C4-2B (cell line): ENCODE results near the gene NAP1L4.

Experiments used
- ZFX ChIP-seq: fragments of 450-650 bp; IDR thresholded peaks from 2 replicates; pipeline ENCODE4 v1.6.1; 2017
- TF ChIP-seq, protein P1 (sequence below): fragments of 450-650 bp; conservative IDR thresholded peaks from 2 replicates; pipeline ENCODE4 v1.5.1; 2017; ENCODE audit warnings: mild to moderate bottlenecking

GRCh38 chr11:2921742-2922493, 70.2 kb downstream of the NAP1L4 start:
- TF ChIP-seq, protein P1, sequence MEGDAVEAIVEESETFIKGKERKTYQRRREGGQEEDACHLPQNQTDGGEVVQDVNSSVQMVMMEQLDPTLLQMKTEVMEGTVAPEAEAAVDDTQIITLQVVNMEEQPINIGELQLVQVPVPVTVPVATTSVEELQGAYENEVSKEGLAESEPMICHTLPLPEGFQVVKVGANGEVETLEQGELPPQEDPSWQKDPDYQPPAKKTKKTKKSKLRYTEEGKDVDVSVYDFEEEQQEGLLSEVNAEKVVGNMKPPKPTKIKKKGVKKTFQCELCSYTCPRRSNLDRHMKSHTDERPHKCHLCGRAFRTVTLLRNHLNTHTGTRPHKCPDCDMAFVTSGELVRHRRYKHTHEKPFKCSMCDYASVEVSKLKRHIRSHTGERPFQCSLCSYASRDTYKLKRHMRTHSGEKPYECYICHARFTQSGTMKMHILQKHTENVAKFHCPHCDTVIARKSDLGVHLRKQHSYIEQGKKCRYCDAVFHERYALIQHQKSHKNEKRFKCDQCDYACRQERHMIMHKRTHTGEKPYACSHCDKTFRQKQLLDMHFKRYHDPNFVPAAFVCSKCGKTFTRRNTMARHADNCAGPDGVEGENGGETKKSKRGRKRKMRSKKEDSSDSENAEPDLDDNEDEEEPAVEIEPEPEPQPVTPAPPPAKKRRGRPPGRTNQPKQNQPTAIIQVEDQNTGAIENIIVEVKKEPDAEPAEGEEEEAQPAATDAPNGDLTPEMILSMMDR = no peak
- no peak for TF ChIP-seq ZFX
